IMR-90 (cell line): Measurements from ENCODE around the gene ST6GALNAC4. TPM values are rescaled to one million over a fixed set of nuclear protein-coding genes. Genes with fewer than 3 reads are reported as not detected.

Experiments used
- ATAC-seq: fragments of 200-7000 bp; cut with Tn5 transposase; 2 replicates; pipeline ENCODE4 v1.9.1; 2020; ENCODE audit warnings: low read depth, mild to moderate bottlenecking, moderate library complexity
- BruUV-seq: library from RNA; stranded (reverse); fragments of 400-500 nt; replicated peaks from 2 replicates; lab custom pipeline; 2021; lab: Mats Ljungman, UMichigan
- CTCF ChIA-PET: fragments of 300-600 bp; formaldehyde crosslinking; extraction: SDS; loops from one replicate; lab custom pipeline; 2021; ENCODE audit warnings: antibody characterized with exemption; lab: Yijun Ruan, JAX
- POLR2A ChIA-PET: fragments of 300-600 bp; sonication (Branson Sonifier 250); formaldehyde crosslinking; loops from one replicate; lab custom pipeline; 2022; ENCODE audit warnings: antibody characterized with exemption; ENCODE audit not compliant: unreplicated experiment; lab: Charles Lee
- DNase-seq: peaks from one replicate; pipeline ENCODE4 v3.0.0; 2013
- H2AFZ ChIP-seq: replicated peaks from 2 replicates; pipeline ENCODE3; 2013; ENCODE audit warnings: low read length, mild to moderate bottlenecking; ENCODE audit not compliant: poor library complexity
- H2AK5ac ChIP-seq: 2 replicates; pipeline ENCODE4 v1.6.1; 2013; ENCODE audit warnings: low read depth, low read length, inconsistent platforms
- H2AK9ac ChIP-seq: replicated peaks from 2 replicates; pipeline ENCODE3; 2013; ENCODE audit warnings: mild to moderate bottlenecking, low read depth, low read length, moderate library complexity; ENCODE audit not compliant: poor library complexity
- H2BK120ac ChIP-seq: 2 replicates; pipeline ENCODE4 v1.6.1; 2013; ENCODE audit warnings: low read depth, low read length, inconsistent platforms
- H2BK15ac ChIP-seq: 3 replicates; pipeline ENCODE4 v1.6.1; 2013; ENCODE audit warnings: low read depth, low read length, inconsistent platforms
- H2BK20ac ChIP-seq: 2 replicates; pipeline ENCODE4 v1.6.1; 2013; ENCODE audit warnings: low read depth, mild to moderate bottlenecking, inconsistent platforms, low read length, moderate library complexity
- H2BK5ac ChIP-seq: 2 replicates; pipeline ENCODE4 v1.6.1; 2013; ENCODE audit warnings: mild to moderate bottlenecking, low read depth, low read length, inconsistent platforms; ENCODE audit not compliant: poor library complexity, severe bottlenecking
- H3K14ac ChIP-seq: replicated peaks from 2 replicates; pipeline ENCODE4 v1.6.1; 2013; ENCODE audit warnings: low read depth, low read length, inconsistent platforms
- H3K18ac ChIP-seq: 2 replicates; pipeline ENCODE4 v1.6.1; 2013; ENCODE audit warnings: low read depth, low read length, control low read depth
- H3K23ac ChIP-seq: 2 replicates; pipeline ENCODE4 v1.6.1; 2013; ENCODE audit warnings: low read depth, low read length, inconsistent platforms
- H3K27ac ChIP-seq: 2 replicates; pipeline ENCODE4 v1.5.1; 2013; ENCODE audit warnings: mild to moderate bottlenecking, control low read depth, low read length; ENCODE audit not compliant: insufficient read depth
- H3K27me3 ChIP-seq: 2 replicates; pipeline ENCODE4 v1.6.1; 2013; ENCODE audit warnings: low read length; ENCODE audit not compliant: control insufficient read depth, insufficient read depth
- H3K36me3 ChIP-seq: 2 replicates; pipeline ENCODE4 v1.6.1; 2013; ENCODE audit warnings: low read length, mixed read lengths; ENCODE audit not compliant: control insufficient read depth, insufficient read depth
- H3K4ac ChIP-seq: 2 replicates; pipeline ENCODE4 v1.6.1; 2013; ENCODE audit warnings: low read depth, low read length, inconsistent platforms
- H3K4me1 ChIP-seq: 2 replicates; pipeline ENCODE4 v1.6.1; 2013; ENCODE audit warnings: low read length, mixed read lengths; ENCODE audit not compliant: control insufficient read depth, insufficient read depth
- H3K4me2 ChIP-seq: 2 replicates; pipeline ENCODE4 v1.6.1; 2013; ENCODE audit warnings: low read depth, mild to moderate bottlenecking, control low read depth, low read length, moderate library complexity
- H3K4me3 ChIP-seq: 2 replicates; pipeline ENCODE4 v1.5.1; 2013; ENCODE audit warnings: low read depth, mild to moderate bottlenecking, control low read depth, low read length, moderate library complexity; ENCODE audit not compliant: insufficient read depth
- H3K56ac ChIP-seq: 2 replicates; pipeline ENCODE4 v1.6.1; 2013; ENCODE audit warnings: low read length, inconsistent platforms; ENCODE audit not compliant: insufficient read depth; ENCODE audit errors: extremely low read depth
- H3K79me1 ChIP-seq, 2 experiments: 2 replicates each; pipeline ENCODE4 v1.6.1; 2013; ENCODE audit warnings: low read length in 2 of 2, inconsistent platforms in 1 of 2, low read depth in 1 of 2
- H3K9ac ChIP-seq: 2 replicates; pipeline ENCODE4 v1.6.1; 2013; ENCODE audit warnings: low read depth, low read length, control low read depth
- H3K9me1 ChIP-seq: 2 replicates; pipeline ENCODE4 v1.6.1; 2013; ENCODE audit warnings: low read length, inconsistent platforms; ENCODE audit not compliant: insufficient read depth
- H3K9me3 ChIP-seq: 2 replicates; pipeline ENCODE4 v1.6.1; 2013; ENCODE audit warnings: low read length; ENCODE audit not compliant: control insufficient read depth, insufficient read depth
- H4K20me1 ChIP-seq: 2 replicates; pipeline ENCODE4 v1.6.1; 2013; ENCODE audit warnings: low read length, inconsistent platforms; ENCODE audit not compliant: insufficient read depth
- H4K5ac ChIP-seq: 2 replicates; pipeline ENCODE4 v1.6.1; 2013; ENCODE audit warnings: mild to moderate bottlenecking, low read depth, low read length, control low read depth
- H4K8ac ChIP-seq, 2 experiments: 2 replicates each; pipeline ENCODE4 v1.6.1; 2013; ENCODE audit warnings: low read depth in 2 of 2, low read length in 2 of 2, control low read depth in 1 of 2, inconsistent platforms in 1 of 2
- H4K91ac ChIP-seq: 2 replicates; pipeline ENCODE4 v1.6.1; 2013; ENCODE audit warnings: low read depth, low read length, inconsistent platforms; ENCODE audit not compliant: insufficient read depth
- BHLHE40 ChIP-seq: fragments of 150-350 bp; IDR thresholded peaks from 2 replicates; pipeline ENCODE4 v1.6.1; 2016; ENCODE audit warnings: mild to moderate bottlenecking, low read depth, low read length
- CEBPB ChIP-seq: IDR thresholded peaks from 2 replicates; pipeline ENCODE4 v1.6.1; 2012; ENCODE audit warnings: low read depth, low read length, improper control_type of control experiment
- CHD1 ChIP-seq: IDR thresholded peaks from 2 replicates; pipeline ENCODE4 v1.6.1; 2012; ENCODE audit warnings: low read depth, low read length, improper control_type of control experiment
- CTCF ChIP-seq: conservative IDR thresholded peaks from 2 replicates; pipeline ENCODE4 v1.5.1; 2012; ENCODE audit warnings: mild to moderate bottlenecking, low read depth, low read length, improper control_type of control experiment
- ELK1 ChIP-seq: fragments of 150-350 bp; IDR thresholded peaks from 2 replicates; pipeline ENCODE4 v1.6.1; 2016; ENCODE audit warnings: low read depth, mild to moderate bottlenecking, low read length, moderate library complexity, borderline replicate concordance
- MAFK ChIP-seq: IDR thresholded peaks from 2 replicates; pipeline ENCODE4 v1.6.1; 2012; ENCODE audit warnings: low read depth, low read length, improper control_type of control experiment
- MAZ ChIP-seq: IDR thresholded peaks from 2 replicates; pipeline ENCODE4 v1.6.1; 2012; ENCODE audit warnings: low read depth, mild to moderate bottlenecking, low read length, improper control_type of control experiment, moderate library complexity, borderline replicate concordance
- MXI1 ChIP-seq: IDR thresholded peaks from 2 replicates; pipeline ENCODE4 v1.6.1; 2012; ENCODE audit warnings: low read depth, mild to moderate bottlenecking, low read length, moderate library complexity, borderline replicate concordance
- NFE2L2 ChIP-seq: fragments of 150-350 bp; IDR thresholded peaks from 2 replicates; pipeline ENCODE4 v1.6.1; 2016; ENCODE audit warnings: low read depth, mild to moderate bottlenecking, low read length
- POLR2A ChIP-seq: IDR thresholded peaks from 2 replicates; pipeline ENCODE4 v1.6.1; 2012; ENCODE audit warnings: mild to moderate bottlenecking, low read depth, low read length
- RCOR1 ChIP-seq: IDR thresholded peaks from 2 replicates; pipeline ENCODE4 v1.6.1; 2012; ENCODE audit warnings: mild to moderate bottlenecking, low read length, improper control_type of control experiment; ENCODE audit not compliant: insufficient replicate concordance
- RFX5 ChIP-seq: IDR thresholded peaks from 2 replicates; pipeline ENCODE4 v1.8.0; 2012; ENCODE audit warnings: low read depth, mild to moderate bottlenecking, low read length, moderate library complexity
- USF2 ChIP-seq: fragments of 150-350 bp; IDR thresholded peaks from 2 replicates; pipeline ENCODE4 v1.6.1; 2017; ENCODE audit warnings: mild to moderate bottlenecking, antibody characterized with exemption, low read length, low read depth
- WGBS, 2 experiments: methylation state at CpG; one replicate each; pipeline versions ENCODE4 v1.1.5 to v1.1.7; 2013; ENCODE audit warnings: missing lambda C conversion rate in 2 of 2; ENCODE audit not compliant: insufficient read length in 1 of 2; ENCODE audit errors: extremely low coverage in 2 of 2; 5-methylcytosine and 5-hydroxymethylcytosine counted together
- dilution Hi-C: fragments of 300-500 bp; cut with HindIII; formaldehyde crosslinking; loops from one replicate; pipeline ENCODE4 v1.14.3; 2018; ENCODE audit warnings: low sequenced_read_pairs; ENCODE audit not compliant: unreplicated experiment
- in situ Hi-C: fragments of 300-500 bp; cut with MboI; formaldehyde crosslinking; loops from 3 replicates; pipeline ENCODE4 v1.14.3; 2019; ENCODE audit warnings: low sequenced_read_pairs, inconsistent platforms, mixed read lengths
- intact Hi-C: fragments of 100-400 bp; cut with micrococcal nuclease; formaldehyde crosslinking; loops from 2 replicates; pipeline ENCODE4 v1.10.0; 2022
- polyA plus RNA-seq, 3 experiments: library from polyadenylated mRNA; depleted of rRNA; stranded (reverse); fragments of >200 nt; gene quantifications; 2 replicates each; pipeline ENCODE4 v1.2.3, GENCODE V29; 2012; ENCODE audit warnings: low replicate concordance in 1 of 3
- total RNA-seq: library from RNA; depleted of rRNA; stranded (reverse); fragments of >200 nt; gene quantifications from 2 replicates; pipeline ENCODE4 v1.2.3, GENCODE V29; 2012

Gene ST6GALNAC4
- total and polyA plus RNA-seq, 2 of the 4 experiments (the other 2 are of a cell fraction): 12.5 to 32.9 TPM

- H2BK5ac ChIP-seq: no peak overlapping the region
- H3K9ac ChIP-seq: no peak overlapping the region
- intact Hi-C loops (no loop called here), in situ Hi-C loops (loop anchor here (5.0 kb wide), 1 partner anchor 162 kb away; no protein-coding TSS in a partner anchor), dilution Hi-C loops (no loop called here)
- no peak overlapping the region for H4K91ac ChIP-seq
- H3K18ac ChIP-seq: no peak overlapping the region
- H2AK9ac ChIP-seq: no peak overlapping the region
- TF ChIP-seq BHLHE40 (no peak), ELK1 (no peak), POLR2A (no peak), CEBPB (no peak), MAZ (no peak), MAFK (no peak), USF2 (no peak), MXI1 (no peak), RFX5 (no peak), RCOR1 (no peak), CHD1 (no peak), CTCF (no peak), NFE2L2 (no peak)
- no peak overlapping the region for H2AFZ ChIP-seq
- no peak overlapping the region for H3K14ac ChIP-seq
- H3K4me2 ChIP-seq: no peak overlapping the region
- WGBS, 2 experiments: 33% methylated on average over 3 of the region's 11 CpGs; no CpG with 5 or more reads in 1 of the 2 experiments
- POLR2A ChIA-PET: no interaction called here
- BruUV-seq: no TSS peak
- peaks cover 16 to 53% of the 10 kb centered on the region in 2 experiments; a peak in 3 of 4 replicates for H3K79me1 ChIP-seq
- H2AK5ac ChIP-seq: no peak overlapping the region
- H3K9me3 ChIP-seq: no peaks in the 10 kb centered on the region
- CTCF ChIA-PET: interaction anchor here (0.5 kb wide), 1 partner anchor 181 kb away, joined by 3 read pairs; no protein-coding TSS in a partner anchor
- H3K27ac ChIP-seq: no peak overlapping the region
- H3K56ac ChIP-seq: no peak overlapping the region
- peaks cover 7% of the 10 kb centered on the region for H3K36me3 ChIP-seq
- no peak overlapping the region for H4K8ac ChIP-seq
- no peak overlapping the region for H3K4ac ChIP-seq
- H3K27me3 ChIP-seq: no peaks in the 10 kb centered on the region
- no peak overlapping the region for H2BK20ac ChIP-seq
- no peak overlapping the region for H3K4me3 ChIP-seq
- H2BK120ac ChIP-seq: no peak overlapping the region
- ATAC-seq (no peak), DNase-seq (no peak)
- H2BK15ac ChIP-seq: no peak overlapping the region
- peaks cover 40% of the 10 kb centered on the region for H3K9me1 ChIP-seq
- peaks cover 31% of the 10 kb centered on the region for H4K20me1 ChIP-seq
- H4K5ac ChIP-seq: no peak overlapping the region
- H3K4me1 ChIP-seq: peaks cover 25% of the 10 kb centered on the region
- H3K23ac ChIP-seq: no peak overlapping the region
Observed at GRCh38 chr9:127934986-127935385, 18.1 kb upstream of the ST6GALNAC4 start.
